GM12892 (cell line): ENCODE results near the gene VASH2.

Experiments
- DNase-seq: peaks from one replicate; pipeline ENCODE4 v3.0.0; 2011; ENCODE audit not compliant: insufficient read length
- FAIRE-seq: peaks from 2 replicates; lab custom pipeline; 2011; peaks lifted over from hg19 to GRCh38; lab: Jason Lieb, UNC
- POLR2A ChIP-seq: IDR thresholded peaks from 2 replicates; pipeline ENCODE4 v1.6.1; 2011; ENCODE audit warnings: low read depth, low read length, control low read depth
- POLR2AphosphoS5 ChIP-seq: IDR thresholded peaks from 2 replicates; pipeline ENCODE4 v1.6.1; 2011; ENCODE audit warnings: low read depth, low read length, control low read depth
- TAF1 ChIP-seq: IDR thresholded peaks from 2 replicates; pipeline ENCODE4 v1.6.1; 2011; ENCODE audit warnings: low read depth, mild to moderate bottlenecking, control low read depth, low read length, borderline replicate concordance

The VASH2 gene

GRCh38 chr1:212951947-212952640, 1.8 kb downstream of the VASH2 start:
- DNase-seq (no peak), FAIRE-seq (no peak)
- no peak for TF ChIP-seq POLR2AphosphoS5
- TF ChIP-seq TAF1, result no peak
- no peak for TF ChIP-seq POLR2A

- no peak for TF ChIP-seq POLR2AphosphoS5
- TF ChIP-seq TAF1, result no peak
- no peak for TF ChIP-seq POLR2A
- no peak for DNase-seq
- FAIRE-seq, result no peak
Measured at GRCh38 chr1:212952641-212952976, 2.3 kb downstream of the VASH2 start.

GRCh38 chr1:212953321-212953720, 3.0 kb downstream of the VASH2 start:
- FAIRE-seq (peak; percentile 78), DNase-seq (no peak)
- TF ChIP-seq POLR2A (no peak), POLR2AphosphoS5 (no peak), TAF1 (no peak)

DNA sequence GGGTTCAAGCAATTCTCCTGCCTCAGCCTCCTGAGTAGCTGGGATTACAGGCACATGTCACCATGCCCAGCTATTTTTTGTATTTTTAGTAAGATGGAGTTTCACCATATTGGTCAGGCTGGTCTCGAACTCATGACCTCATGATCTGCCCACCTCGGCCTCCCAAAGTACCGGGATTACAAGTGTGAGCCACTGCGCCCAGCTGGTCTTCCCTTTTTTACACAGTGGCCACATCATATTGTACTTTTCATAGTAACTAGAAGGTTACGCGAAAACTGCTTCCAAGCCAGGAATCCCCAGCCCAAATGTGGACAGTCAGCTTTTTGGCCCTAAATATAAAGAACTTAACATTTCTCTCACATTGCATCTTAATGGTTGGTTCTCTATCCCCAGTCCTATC, 4.2 kb downstream of the VASH2 start:
- FAIRE-seq (peak; percentile 36), DNase-seq (no peak)
- TF ChIP-seq POLR2A (no peak), POLR2AphosphoS5 (no peak), TAF1 (no peak)

DNA sequence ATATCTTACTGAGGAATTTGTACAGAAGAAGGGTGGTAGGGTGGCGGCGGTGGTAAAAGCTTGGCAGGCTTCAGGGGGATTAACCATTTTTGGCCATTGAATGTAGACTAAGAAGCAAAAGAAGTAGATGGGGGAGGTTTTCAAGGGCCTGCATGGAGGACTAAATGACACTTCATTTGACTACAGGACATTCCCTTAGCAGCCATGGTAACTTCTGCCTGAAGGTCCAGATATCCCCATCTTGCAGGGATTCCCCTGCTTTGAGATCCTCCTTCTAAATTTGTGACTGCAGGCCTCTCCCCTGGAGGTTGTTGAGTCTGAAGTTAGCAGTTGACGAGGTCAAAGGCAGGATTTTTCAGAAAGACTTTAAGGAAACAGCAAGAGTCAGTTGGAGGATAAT, 4.8 kb downstream of the VASH2 start:
- peak; percentile 83 for FAIRE-seq
- 0 out of 2 replicates have a peak, but pooled peaks have one; percentile 30 for TF ChIP-seq POLR2AphosphoS5
- TF ChIP-seq TAF1, result no peak
- TF ChIP-seq POLR2A, result peak; percentile 12; the same call in 1 of the 2 replicates
- DNase-seq, result no peak

DNA sequence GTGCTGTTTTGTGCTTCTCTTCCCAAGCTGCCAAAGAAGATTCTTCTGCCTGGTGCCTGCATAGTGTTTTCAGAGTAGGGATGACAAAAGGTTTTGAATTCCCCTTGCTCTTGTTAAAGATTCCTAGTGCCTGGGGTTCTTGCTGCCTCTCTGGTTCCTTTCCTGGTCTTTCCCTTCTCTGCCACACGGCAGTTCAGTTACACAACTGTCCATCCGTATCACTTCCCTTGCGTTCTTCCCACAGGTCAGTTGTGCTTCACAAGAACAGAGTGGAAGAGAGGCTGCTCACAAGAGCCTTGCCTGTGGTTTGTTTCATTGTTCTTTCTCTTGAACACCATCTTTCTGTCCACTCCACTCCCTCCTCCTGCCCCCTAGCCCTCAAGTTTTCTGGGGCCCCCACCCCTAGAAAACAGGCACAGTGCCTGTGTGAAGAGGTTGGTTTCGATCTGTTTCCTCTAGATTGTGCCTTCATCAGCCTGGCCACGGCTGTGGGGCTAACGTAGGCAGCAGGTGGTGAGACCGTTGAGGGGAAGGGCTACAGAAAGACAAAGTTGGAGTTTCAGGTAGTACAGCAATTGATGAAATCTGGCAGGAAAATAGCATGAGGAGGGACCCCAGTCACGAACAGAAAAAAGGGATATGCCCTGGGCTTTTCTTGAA, 5.8 kb downstream of the VASH2 start:
- no peak for TF ChIP-seq POLR2AphosphoS5
- no peak for TF ChIP-seq TAF1
- TF ChIP-seq POLR2A, result no peak
- FAIRE-seq (peak; percentile 73), DNase-seq (no peak)

DNA sequence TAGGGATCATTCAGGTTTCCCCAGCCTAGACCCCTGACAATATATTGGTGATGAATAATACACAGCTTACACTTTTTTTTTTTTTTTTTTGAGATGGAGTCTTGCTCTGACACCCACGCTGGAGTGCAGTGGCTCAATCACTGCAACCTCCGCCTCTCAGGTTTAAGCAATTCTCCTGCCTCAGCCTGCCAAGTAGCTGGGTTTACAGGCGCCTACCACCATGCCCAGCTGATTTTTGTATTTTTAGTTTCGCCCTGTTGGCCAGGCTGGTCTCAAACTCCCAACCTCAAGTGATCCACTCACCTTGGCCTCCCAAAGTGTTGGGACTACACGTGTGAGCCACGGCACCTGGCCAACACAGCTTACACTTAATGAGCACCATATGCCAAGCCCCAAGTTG, 7.2 kb downstream of the VASH2 start:
- 0 out of 2 replicates have a peak, but pooled peaks have one; percentile 22 for TF ChIP-seq POLR2AphosphoS5
- no peak for TF ChIP-seq TAF1
- no peak for TF ChIP-seq POLR2A
- FAIRE-seq (peak; percentile 17), DNase-seq (no peak)

GRCh38 chr1:212958175-212958574, 7.8 kb downstream of the VASH2 start:
- TF ChIP-seq POLR2AphosphoS5 (no peak), POLR2A (no peak), TAF1 (no peak)
- DNase-seq (no peak), FAIRE-seq (peak; percentile 60)

DNA sequence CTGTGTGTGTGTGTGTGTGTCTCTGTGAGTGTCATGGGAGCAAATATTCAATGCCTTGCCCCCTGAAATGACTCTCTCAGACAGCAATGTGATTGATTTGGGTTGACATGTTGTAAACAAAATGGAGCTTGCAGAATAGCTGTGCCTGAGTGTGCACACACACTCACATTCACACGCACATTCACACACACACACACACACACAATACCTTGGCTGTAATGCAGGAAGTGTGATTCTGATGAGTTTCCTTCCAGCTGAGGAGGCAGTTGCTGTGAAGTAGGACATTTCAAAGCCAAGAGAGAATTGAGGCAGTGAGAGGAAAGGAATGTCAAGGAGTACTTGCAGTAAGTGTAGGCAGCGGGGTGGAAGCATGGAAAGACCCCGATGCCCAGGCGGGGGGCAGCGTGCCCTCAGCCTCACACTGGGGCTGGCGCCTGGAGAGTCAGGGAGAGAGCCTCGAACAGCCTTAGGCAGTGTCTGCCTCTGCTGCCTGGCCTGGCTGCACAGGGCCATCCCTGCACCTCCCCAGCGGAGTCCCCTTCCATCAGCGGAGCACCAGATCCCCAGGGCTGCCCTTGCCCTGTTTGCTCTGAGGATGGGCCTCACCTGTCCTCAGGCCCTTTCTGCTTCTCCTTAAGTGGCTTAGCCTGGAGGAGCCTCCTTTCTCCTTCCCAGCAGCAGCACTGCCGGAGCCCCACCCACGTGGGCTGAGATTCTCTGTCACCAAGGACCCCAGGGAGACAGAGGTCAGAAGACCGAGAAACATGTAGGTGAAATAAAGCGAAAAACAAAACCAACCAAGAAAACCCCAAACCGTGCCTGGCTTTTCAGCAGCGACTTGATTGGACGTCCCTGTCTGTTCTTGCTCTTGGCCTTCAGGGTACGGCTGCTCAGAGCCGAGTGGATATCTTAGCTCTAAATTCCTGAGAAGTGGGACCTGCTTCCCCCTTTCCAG, 9.2 kb downstream of the VASH2 start:
- TF ChIP-seq TAF1, result 0 out of 2 replicates have a peak, but pooled peaks have one; percentile 19
- TF ChIP-seq POLR2A, result 0 out of 2 replicates have a peak, but pooled peaks have one; percentile 10
- TF ChIP-seq POLR2AphosphoS5, result no peak; the same call in 1 of the 2 replicates
- DNase-seq (peak; percentile 74), FAIRE-seq (peak; percentile 92)

DNA sequence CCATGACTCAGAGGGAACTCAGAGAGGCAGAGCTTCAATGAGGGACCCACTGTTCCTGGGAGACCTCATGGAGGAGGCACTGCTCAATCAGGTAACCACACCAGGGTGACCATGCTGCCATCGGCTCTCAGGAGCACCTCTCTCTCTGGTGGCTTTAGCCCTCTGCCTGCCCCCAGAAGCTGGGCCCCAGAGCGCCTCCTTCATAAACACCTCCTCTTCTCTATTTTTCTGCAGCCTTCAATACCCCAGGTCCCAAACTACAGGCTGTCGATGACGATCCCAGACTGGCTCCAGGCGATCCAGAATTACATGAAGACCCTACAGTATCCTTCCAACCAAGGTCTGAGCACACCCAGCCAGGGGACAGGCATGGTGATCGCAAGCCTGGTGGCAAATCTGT, 10.6 kb downstream of the VASH2 start:
- no peak for FAIRE-seq
- TF ChIP-seq POLR2A (no peak), TAF1 (no peak), POLR2AphosphoS5 (no peak)
- no peak for DNase-seq

GRCh38 chr1:212962509-212962908, 12.2 kb downstream of the VASH2 start:
- TF ChIP-seq TAF1 (no peak), POLR2A (no peak), POLR2AphosphoS5 (no peak)
- no peak for DNase-seq
- FAIRE-seq, result peak; percentile 66
